Activated B cell treated with CpG ODN at 0.5 μM for 24 hours (primary cell): ENCODE measurements around the gene ZNF692. TPM values are rescaled to one million over a fixed set of nuclear protein-coding genes. Genes with fewer than 3 reads are reported as not detected.
A peak's percentile ranks its signal among the peaks of the same experiment; 100 is the strongest.

Experiments used
- ATAC-seq: fragments of 200-7000 bp; cut with Tn5 transposase; one replicate; pipeline ENCODE4 v1.10.0; 2021; ENCODE audit warnings: low read depth, mild to moderate bottlenecking, moderate library complexity
- CTCF ChIA-PET: fragments of 350-600 bp; sonication (Branson Sonifier 250); formaldehyde crosslinking; loops from one replicate; lab custom pipeline; 2021; ENCODE audit warnings: antibody characterized with exemption; lab: Charles Lee
- POLR2A ChIA-PET: fragments of 350-600 bp; sonication (Branson Sonifier 250); formaldehyde crosslinking; loops from one replicate; lab custom pipeline; 2021; ENCODE audit warnings: antibody characterized with exemption; lab: Charles Lee
- DNase-seq: peaks from one replicate; pipeline ENCODE4 v3.0.0; 2022
- H3K27ac Mint-ChIP-seq: one replicate; pipeline ENCODE4 v1.8.0; 2020; ENCODE audit warnings: mixed read lengths
- H3K27me3 Mint-ChIP-seq: one replicate; pipeline ENCODE4 v1.8.0; 2021; ENCODE audit warnings: mixed read lengths
- H3K36me3 Mint-ChIP-seq: one replicate; pipeline ENCODE4 v1.8.0; 2021; ENCODE audit warnings: low read depth, mixed read lengths
- H3K4me1 Mint-ChIP-seq: one replicate; pipeline ENCODE4 v1.8.0; 2021; ENCODE audit warnings: mixed read lengths
- H3K4me3 Mint-ChIP-seq: one replicate; pipeline ENCODE4 v1.8.0; 2020; ENCODE audit warnings: mild to moderate bottlenecking, mixed read lengths
- H3K9me3 Mint-ChIP-seq: one replicate; pipeline ENCODE4 v1.8.0; 2020; ENCODE audit warnings: mixed read lengths
- CTCF ChIP-seq: fragments of 200-600 bp; IDR thresholded peaks from one replicate; pipeline ENCODE4 v1.8.0; 2022; ENCODE audit warnings: antibody characterized with exemption, mild to moderate bottlenecking
- intact Hi-C: fragments of 100-400 bp; cut with micrococcal nuclease; formaldehyde crosslinking; loops from one replicate; pipeline ENCODE4 v1.15.1; 2024
- total RNA-seq: library from RNA; stranded (reverse); gene quantifications from 2 replicates; pipeline ENCODE4 v1.2.3, GENCODE V29; 2022

Gene ZNF692
- total RNA-seq, 1 donor from 2014 or later = 40.3 TPM

GRCh38 chr1:248873409-248873992, 14.6 kb upstream of the ZNF692 start:
- CTCF ChIA-PET = interaction anchor here (1.2 to 2.0 kb wide), 3 partner anchors 9 to 15 kb away, joined by 3 to 7 read pairs (median 5); partner anchors contain the start of gene ZNF692
- no peak for TF ChIP-seq CTCF
- POLR2A ChIA-PET = interaction anchor here (0.8 to 3.8 kb wide), 6 partner anchors 9 to 54 kb away, joined by 3 to 68 read pairs (median 15); partner anchors contain the start of genes PGBD2, SH3BP5L, ZNF672 and ZNF692
- Mint-ChIP-seq H3K9me3 (no peaks in the 10 kb centered on the region), H3K4me1 (peaks cover 19% of the 10 kb centered on the region), H3K27me3 (peaks cover 8% of the 10 kb centered on the region), H3K36me3 (peaks cover 11% of the 10 kb centered on the region), H3K4me3 (peak overlapping the region; percentile 95), H3K27ac (peak overlapping the region; percentile 97)
- intact Hi-C loops = loop anchor here (1.0 kb wide), 5 partner anchors 10 to 254 kb away; partner anchors contain the start of gene ZNF692
- ATAC-seq = peak; percentile 80
- DNase-seq = peak; percentile 91

GRCh38 chr1:248872752-248873408, 14.0 kb upstream of the ZNF692 start:
- ChIA-PET POLR2A (interaction anchor here (0.8 to 3.8 kb wide), 5 partner anchors 12 to 54 kb away, joined by 4 to 68 read pairs (median 19); partner anchors contain the start of genes PGBD2, SH3BP5L, ZNF672 and ZNF692), CTCF (interaction anchor here (1.7 to 2.0 kb wide), 2 partner anchors 14 to 15 kb away, joined by 5 to 7 read pairs; partner anchors contain the start of gene ZNF692)
- TF ChIP-seq CTCF = no peak
- no peak for DNase-seq
- Mint-ChIP-seq H3K4me1 (peaks cover 19% of the 10 kb centered on the region), H3K9me3 (no peaks in the 10 kb centered on the region), H3K4me3 (peak overlapping the region; percentile 95), H3K27me3 (peaks cover 8% of the 10 kb centered on the region), H3K36me3 (peaks cover 11% of the 10 kb centered on the region), H3K27ac (peak overlapping the region; percentile 97)
- ATAC-seq = peak; percentile 35
- intact Hi-C loops = loop anchor here (1.0 kb wide), 5 partner anchors 10 to 254 kb away; partner anchors contain the start of gene ZNF692

GRCh38 chr1:248871837-248872401, 13.0 kb upstream of the ZNF692 start:
- no peak overlapping the region for H3K4me3 Mint-ChIP-seq
- peaks cover 19% of the 10 kb centered on the region for H3K4me1 Mint-ChIP-seq
- ATAC-seq (no peak), DNase-seq (no peak)
- peaks cover 8% of the 10 kb centered on the region for H3K27me3 Mint-ChIP-seq
- peaks cover 11% of the 10 kb centered on the region for H3K36me3 Mint-ChIP-seq
- ChIA-PET CTCF (no interaction called here), POLR2A (interaction anchor here (0.6 to 3.8 kb wide), 3 partner anchors 11 to 18 kb away, joined by 3 to 68 read pairs (median 3); partner anchors contain the start of gene ZNF692)
- H3K9me3 Mint-ChIP-seq = no peaks in the 10 kb centered on the region
- H3K27ac Mint-ChIP-seq = no peak overlapping the region
- intact Hi-C loops = no loop called here
- no peak for TF ChIP-seq CTCF

- no peak for TF ChIP-seq CTCF
Observed at GRCh38 chr1:248862998-248863881, 4.4 kb upstream of the ZNF692 start.

More at GRCh38 chr1:248862998-248863881, 4.4 kb upstream of the ZNF692 start:
- ATAC-seq (peak; percentile 51), DNase-seq (peak; percentile 67)
- no peaks in the 10 kb centered on the region for H3K9me3 Mint-ChIP-seq
- H3K27ac Mint-ChIP-seq = peak overlapping the region; percentile 77
- peaks cover 3% of the 10 kb centered on the region for H3K36me3 Mint-ChIP-seq
- intact Hi-C loops = loop anchor here (1.0 kb wide), 2 partner anchors 10 to 37 kb away; no protein-coding TSS in a partner anchor
- ChIA-PET CTCF (no interaction called here), POLR2A (interaction anchor here (1.5 to 7.1 kb wide), 4 partner anchors 10 to 58 kb away, joined by 4 to 250 read pairs (median 38); partner anchors contain the start of genes PGBD2 and ZNF672)
- H3K4me1 Mint-ChIP-seq = peaks cover 38% of the 10 kb centered on the region
- H3K27me3 Mint-ChIP-seq = no peaks in the 10 kb centered on the region
- H3K4me3 Mint-ChIP-seq = peak overlapping the region; percentile 90
